ENCODE data around the gene LDLRAD4.

- TF ChIP-seq PATZ1 (CRISPR knock-in tag; IDR thresholded peaks at IDR 0.05; ENCODE audit: borderline replicate concordance) (no peak), ZFP3 (CRISPR knock-in tag; IDR thresholded peaks at IDR 0.05) (no peak), SNAI2 (CRISPR knock-in tag; IDR thresholded peaks at IDR 0.05) (no peak), POU6F1 (CRISPR knock-in tag; IDR thresholded peaks at IDR 0.05; ENCODE audit: borderline replicate concordance, low read depth) (no peak), ZNF8 (CRISPR knock-in tag; IDR thresholded peaks at IDR 0.05) (no peak), ZFP30 (CRISPR knock-in tag; IDR thresholded peaks at IDR 0.05) (no peak), RARB (CRISPR knock-in tag; IDR thresholded peaks at IDR 0.05) (no peak), ARNTL (CRISPR knock-in tag; IDR thresholded peaks at IDR 0.05; ENCODE audit: borderline replicate concordance, low read depth) (no peak)
These were observed 148.7 kb downstream of the LDLRAD4 start for GRCh38 chr18:13366962-13367892.

Data from SK-N-SH treated with all-trans-retinoic acid at 6 μM for 48 hours (cell line).